HL-60 (cell line): ENCODE data around the gene TMEM132D.

Source experiments
- GABPA ChIP-seq: IDR thresholded peaks from 2 replicates; pipeline ENCODE4 v1.6.1; 2012; ENCODE audit warnings: low read depth
- POLR2AphosphoS5 ChIP-seq: IDR thresholded peaks from 2 replicates; pipeline ENCODE4 v1.6.1; 2012; ENCODE audit warnings: low read depth
- SPI1 ChIP-seq: IDR thresholded peaks from 2 replicates; pipeline ENCODE4 v1.6.1; 2012; ENCODE audit warnings: low read depth, mild to moderate bottlenecking, borderline replicate concordance
- TF ChIP-seq, protein P1 (sequence below): IDR thresholded peaks from one replicate; pipeline ENCODE4 v1.5.1; 2011; ENCODE audit warnings: low read length, control low read depth, inconsistent platforms; ENCODE audit not compliant: insufficient read depth
- TF ChIP-seq, protein P2 (sequence below): IDR thresholded peaks from 2 replicates; pipeline ENCODE4 v1.6.1; 2012; ENCODE audit warnings: low read depth; ENCODE audit not compliant: insufficient replicate concordance

DNA sequence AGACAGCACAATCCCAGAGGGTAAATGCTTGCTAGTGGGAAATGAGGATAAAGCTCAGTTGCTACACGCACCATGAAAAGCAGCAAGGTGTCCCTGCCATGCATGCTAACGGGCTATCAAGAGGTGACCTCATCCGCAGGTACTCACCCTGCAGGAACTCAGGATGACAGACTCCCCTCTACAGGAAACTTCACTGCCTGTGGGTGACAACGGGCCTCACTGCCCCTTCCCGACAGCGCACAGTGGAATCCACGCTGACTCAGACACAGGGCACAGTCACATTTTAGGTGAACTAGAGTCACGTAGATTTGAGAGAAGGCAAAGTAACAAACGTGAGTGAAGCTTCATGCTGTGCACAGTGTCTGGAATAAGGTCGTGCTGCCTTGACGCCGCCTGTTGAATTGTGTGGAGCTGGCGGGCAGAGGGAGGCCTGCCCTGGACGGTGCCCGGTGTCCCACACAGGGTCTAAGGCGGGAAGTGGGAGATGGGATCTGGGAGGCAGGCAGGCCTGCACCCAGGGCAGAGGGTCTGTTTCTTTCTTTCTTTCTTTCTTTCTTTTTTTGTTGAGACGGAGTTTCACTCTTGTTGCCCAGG, 331.8 kb downstream of the TMEM132D start:
- TF ChIP-seq POLR2AphosphoS5 (no peak), GABPA (no peak), SPI1 (no peak)
- TF ChIP-seq, protein P1, sequence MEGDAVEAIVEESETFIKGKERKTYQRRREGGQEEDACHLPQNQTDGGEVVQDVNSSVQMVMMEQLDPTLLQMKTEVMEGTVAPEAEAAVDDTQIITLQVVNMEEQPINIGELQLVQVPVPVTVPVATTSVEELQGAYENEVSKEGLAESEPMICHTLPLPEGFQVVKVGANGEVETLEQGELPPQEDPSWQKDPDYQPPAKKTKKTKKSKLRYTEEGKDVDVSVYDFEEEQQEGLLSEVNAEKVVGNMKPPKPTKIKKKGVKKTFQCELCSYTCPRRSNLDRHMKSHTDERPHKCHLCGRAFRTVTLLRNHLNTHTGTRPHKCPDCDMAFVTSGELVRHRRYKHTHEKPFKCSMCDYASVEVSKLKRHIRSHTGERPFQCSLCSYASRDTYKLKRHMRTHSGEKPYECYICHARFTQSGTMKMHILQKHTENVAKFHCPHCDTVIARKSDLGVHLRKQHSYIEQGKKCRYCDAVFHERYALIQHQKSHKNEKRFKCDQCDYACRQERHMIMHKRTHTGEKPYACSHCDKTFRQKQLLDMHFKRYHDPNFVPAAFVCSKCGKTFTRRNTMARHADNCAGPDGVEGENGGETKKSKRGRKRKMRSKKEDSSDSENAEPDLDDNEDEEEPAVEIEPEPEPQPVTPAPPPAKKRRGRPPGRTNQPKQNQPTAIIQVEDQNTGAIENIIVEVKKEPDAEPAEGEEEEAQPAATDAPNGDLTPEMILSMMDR: no peak
- TF ChIP-seq, protein P2, sequence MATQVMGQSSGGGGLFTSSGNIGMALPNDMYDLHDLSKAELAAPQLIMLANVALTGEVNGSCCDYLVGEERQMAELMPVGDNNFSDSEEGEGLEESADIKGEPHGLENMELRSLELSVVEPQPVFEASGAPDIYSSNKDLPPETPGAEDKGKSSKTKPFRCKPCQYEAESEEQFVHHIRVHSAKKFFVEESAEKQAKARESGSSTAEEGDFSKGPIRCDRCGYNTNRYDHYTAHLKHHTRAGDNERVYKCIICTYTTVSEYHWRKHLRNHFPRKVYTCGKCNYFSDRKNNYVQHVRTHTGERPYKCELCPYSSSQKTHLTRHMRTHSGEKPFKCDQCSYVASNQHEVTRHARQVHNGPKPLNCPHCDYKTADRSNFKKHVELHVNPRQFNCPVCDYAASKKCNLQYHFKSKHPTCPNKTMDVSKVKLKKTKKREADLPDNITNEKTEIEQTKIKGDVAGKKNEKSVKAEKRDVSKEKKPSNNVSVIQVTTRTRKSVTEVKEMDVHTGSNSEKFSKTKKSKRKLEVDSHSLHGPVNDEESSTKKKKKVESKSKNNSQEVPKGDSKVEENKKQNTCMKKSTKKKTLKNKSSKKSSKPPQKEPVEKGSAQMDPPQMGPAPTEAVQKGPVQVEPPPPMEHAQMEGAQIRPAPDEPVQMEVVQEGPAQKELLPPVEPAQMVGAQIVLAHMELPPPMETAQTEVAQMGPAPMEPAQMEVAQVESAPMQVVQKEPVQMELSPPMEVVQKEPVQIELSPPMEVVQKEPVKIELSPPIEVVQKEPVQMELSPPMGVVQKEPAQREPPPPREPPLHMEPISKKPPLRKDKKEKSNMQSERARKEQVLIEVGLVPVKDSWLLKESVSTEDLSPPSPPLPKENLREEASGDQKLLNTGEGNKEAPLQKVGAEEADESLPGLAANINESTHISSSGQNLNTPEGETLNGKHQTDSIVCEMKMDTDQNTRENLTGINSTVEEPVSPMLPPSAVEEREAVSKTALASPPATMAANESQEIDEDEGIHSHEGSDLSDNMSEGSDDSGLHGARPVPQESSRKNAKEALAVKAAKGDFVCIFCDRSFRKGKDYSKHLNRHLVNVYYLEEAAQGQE: no peak
